ENCODE results near the gene PRRC2B.

DNA sequence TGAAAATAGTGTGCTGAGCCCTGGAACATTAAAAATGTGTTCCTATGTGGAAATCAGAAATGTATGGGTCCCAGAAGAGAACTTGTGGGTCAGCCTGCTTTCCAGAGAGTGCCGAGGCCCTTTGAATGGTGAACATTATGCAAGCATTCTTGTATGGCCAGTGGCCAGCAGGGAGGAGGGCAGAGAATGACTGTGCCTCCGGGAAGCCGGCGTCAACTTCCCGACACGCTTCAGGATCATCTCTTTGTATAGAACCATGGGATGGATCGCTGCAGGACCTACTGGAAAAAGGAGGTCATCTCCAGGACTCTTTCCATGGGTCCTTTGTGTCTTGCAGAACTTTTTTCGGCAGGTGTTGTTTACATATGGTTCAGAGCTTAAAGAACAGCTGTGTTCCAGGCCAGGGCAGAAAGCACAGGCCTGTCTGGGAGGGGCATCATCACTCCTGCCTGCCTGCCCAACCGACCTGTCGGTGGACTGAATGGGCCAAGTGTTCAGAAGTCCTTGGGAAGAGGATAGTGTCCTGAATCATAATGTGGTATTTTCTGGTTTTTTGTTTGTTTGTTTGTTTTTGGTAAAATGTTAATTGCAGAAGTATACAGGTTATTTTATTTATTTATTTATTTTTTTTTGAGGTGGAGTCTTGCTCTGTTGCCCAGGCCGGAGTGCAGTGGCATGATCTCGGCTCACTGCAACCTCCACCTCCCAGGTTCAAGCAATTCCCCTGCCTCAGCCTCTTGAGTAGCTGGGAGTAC, 9.0 kb downstream of the PRRC2B start:
- TF ChIP-seq, protein P1, sequence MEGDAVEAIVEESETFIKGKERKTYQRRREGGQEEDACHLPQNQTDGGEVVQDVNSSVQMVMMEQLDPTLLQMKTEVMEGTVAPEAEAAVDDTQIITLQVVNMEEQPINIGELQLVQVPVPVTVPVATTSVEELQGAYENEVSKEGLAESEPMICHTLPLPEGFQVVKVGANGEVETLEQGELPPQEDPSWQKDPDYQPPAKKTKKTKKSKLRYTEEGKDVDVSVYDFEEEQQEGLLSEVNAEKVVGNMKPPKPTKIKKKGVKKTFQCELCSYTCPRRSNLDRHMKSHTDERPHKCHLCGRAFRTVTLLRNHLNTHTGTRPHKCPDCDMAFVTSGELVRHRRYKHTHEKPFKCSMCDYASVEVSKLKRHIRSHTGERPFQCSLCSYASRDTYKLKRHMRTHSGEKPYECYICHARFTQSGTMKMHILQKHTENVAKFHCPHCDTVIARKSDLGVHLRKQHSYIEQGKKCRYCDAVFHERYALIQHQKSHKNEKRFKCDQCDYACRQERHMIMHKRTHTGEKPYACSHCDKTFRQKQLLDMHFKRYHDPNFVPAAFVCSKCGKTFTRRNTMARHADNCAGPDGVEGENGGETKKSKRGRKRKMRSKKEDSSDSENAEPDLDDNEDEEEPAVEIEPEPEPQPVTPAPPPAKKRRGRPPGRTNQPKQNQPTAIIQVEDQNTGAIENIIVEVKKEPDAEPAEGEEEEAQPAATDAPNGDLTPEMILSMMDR (IDR thresholded peaks at IDR 0.05; ENCODE audit: low read length), result no peak
- TF ChIP-seq EZH2 (optimal IDR thresholded peaks at IDR 0.05; ENCODE audit: low read depth, low read length) (no peak), EZH2phosphoT487 (IDR thresholded peaks at IDR 0.05; ENCODE audit: low read length) (no peak)
